HepG2 (cell line): ENCODE data around the gene TTC17. TPM values are rescaled to one million over a fixed set of nuclear protein-coding genes. Genes with fewer than 3 reads are reported as not detected.

Source experiments
- CSRNP2 ChIP-seq: sonication (generic); formaldehyde crosslinking; conservative IDR thresholded peaks from 2 replicates; pipeline ENCODE4 v1.8.0; 2022; ENCODE audit warnings: low read depth, missing genetic modification reagents
- KDM5B ChIP-seq: sonication (generic); formaldehyde crosslinking; IDR thresholded peaks from 2 replicates; pipeline ENCODE4 v1.4.0; 2020; ENCODE audit warnings: missing genetic modification reagents, mild to moderate bottlenecking, borderline replicate concordance
- NR3C1 ChIP-seq: sonication (generic); formaldehyde crosslinking; IDR thresholded peaks from 2 replicates; pipeline ENCODE4 v1.4.0; 2020; ENCODE audit warnings: missing genetic modification reagents
- PAX8 ChIP-seq: sonication (generic); formaldehyde crosslinking; IDR thresholded peaks from 2 replicates; pipeline ENCODE4 v1.8.0; 2022; ENCODE audit warnings: mild to moderate bottlenecking, missing genetic modification reagents, borderline replicate concordance
- TEAD2 ChIP-seq: sonication (generic); formaldehyde crosslinking; IDR thresholded peaks from 2 replicates; pipeline ENCODE4 v1.9.0; 2021; ENCODE audit warnings: missing genetic modification reagents
- THYN1 ChIP-seq: sonication (generic); formaldehyde crosslinking; IDR thresholded peaks from 2 replicates; pipeline ENCODE4 v1.8.1; 2023; ENCODE audit warnings: low read depth, mild to moderate bottlenecking, moderate library complexity, missing genetic modification reagents, borderline replicate concordance
- TSC22D2 ChIP-seq: sonication (generic); formaldehyde crosslinking; IDR thresholded peaks from 2 replicates; pipeline ENCODE4 v1.5.1; 2020; ENCODE audit warnings: missing genetic modification reagents, mild to moderate bottlenecking, borderline replicate concordance
- ZBTB14 ChIP-seq: sonication (generic); formaldehyde crosslinking; IDR thresholded peaks from 2 replicates; pipeline ENCODE4 v1.4.0; 2020; ENCODE audit warnings: missing genetic modification reagents
- ZFY ChIP-seq: sonication (generic); formaldehyde crosslinking; IDR thresholded peaks from 2 replicates; pipeline ENCODE4 v1.4.0; 2020; ENCODE audit warnings: missing genetic modification reagents
- ZNF430 ChIP-seq: sonication (generic); formaldehyde crosslinking; IDR thresholded peaks from 2 replicates; pipeline ENCODE4 v1.9.0; 2021; ENCODE audit warnings: mild to moderate bottlenecking, missing genetic modification reagents
- ZNF547 ChIP-seq: sonication (generic); formaldehyde crosslinking; IDR thresholded peaks from 2 replicates; pipeline ENCODE4 v1.5.1; 2020; ENCODE audit warnings: mild to moderate bottlenecking, missing genetic modification reagents
- ZNF574 ChIP-seq: sonication (generic); formaldehyde crosslinking; IDR thresholded peaks from 2 replicates; pipeline ENCODE4 v1.4.0; 2020; ENCODE audit warnings: missing genetic modification reagents
- ZNF770 ChIP-seq: sonication (generic); formaldehyde crosslinking; IDR thresholded peaks from 2 replicates; pipeline ENCODE4 v1.5.0; 2020; ENCODE audit warnings: mild to moderate bottlenecking, missing genetic modification reagents
- ZNF800 ChIP-seq: sonication (generic); formaldehyde crosslinking; IDR thresholded peaks from 2 replicates; pipeline ENCODE4 v1.4.0; 2020; ENCODE audit warnings: missing genetic modification reagents
- ZXDC ChIP-seq: sonication (generic); formaldehyde crosslinking; IDR thresholded peaks from 2 replicates; pipeline ENCODE4 v1.5.0; 2020; ENCODE audit warnings: mild to moderate bottlenecking, missing genetic modification reagents
- polyA plus RNA-seq, 8 experiments: library from polyadenylated mRNA; depleted of rRNA in 3 of 8; stranded (reverse) in 7 of 8; unstranded in 1 of 8; fragments of >200 nt; fragmentation: Illumina TruSeq in 4 of 8; extraction: Trizol in 4 of 8; gene quantifications; 2 replicates each; pipeline versions ENCODE4 v1.2.1 to v1.2.3, GENCODE V29; 2011 to 2016; ENCODE audit warnings: low read depth in 4 of 8, missing spikeins in 1 of 8, mixed read lengths in 1 of 8; ENCODE audit not compliant: insufficient read depth in 1 of 8
- total RNA-seq, 5 experiments: library from RNA; depleted of rRNA; stranded (reverse); fragments of >200 nt; fragmentation: Illumina TruSeq; extraction: Trizol; gene quantifications; 2 replicates each; pipeline ENCODE4 v1.2.3, GENCODE V29; 2016; ENCODE audit warnings: low read depth in 1 of 5

The TTC17 gene
- total and polyA plus RNA-seq, 2 of the 13 experiments (the other 11 are each of a cell fraction or from before 2014, with no cell fraction given) = 55.9 to 99.7 TPM

GRCh38 chr11:43358801-43359421 lies at the start of gene TTC17 (continued):
- TF ChIP-seq ZNF770 = no peak
- peak; percentile 61 for TF ChIP-seq ZNF430 (CRISPR knock-in tag)
- TF ChIP-seq NR3C1 (CRISPR knock-in tag) = no peak
- peak; percentile 82 for TF ChIP-seq ZNF547 (CRISPR knock-in tag)
- peak; percentile 95 for TF ChIP-seq KDM5B (CRISPR knock-in tag)
- TF ChIP-seq ZBTB14 (CRISPR knock-in tag) = no peak; the same call in 1 of the 2 replicates
- TF ChIP-seq ZNF800 (CRISPR knock-in tag) = peak; percentile 58; the same call in 1 of the 2 replicates
- TF ChIP-seq ZFY (CRISPR knock-in tag) = peak; percentile 95
- no peak for TF ChIP-seq TEAD2 (CRISPR knock-in tag)
- no peak for TF ChIP-seq THYN1 (CRISPR knock-in tag)
- TF ChIP-seq TSC22D2 (CRISPR knock-in tag) = no peak
- no peak for TF ChIP-seq CSRNP2
- TF ChIP-seq ZXDC = peak; percentile 92; the same call in 1 of the 2 replicates
- no peak for TF ChIP-seq PAX8 (CRISPR knock-in tag)
- peak; percentile 94 for TF ChIP-seq ZNF574 (CRISPR knock-in tag)
